Tibial artery (tissue), 4 donors: ENCODE data around the gene CSE1L.

Experiments used
- DNase-seq, 2 donors: peaks; one replicate each; pipeline ENCODE4 v3.0.0-alpha.2; 2019
- H3K27ac ChIP-seq, 2 donors: fragments of 200-600 bp; sonication (generic) in 1 of 2; 1 replicate in 1 of 2; 2 replicates in 1 of 2; pipeline ENCODE4 v1.5.1; 2018 to 2019; ENCODE audit warnings: mild to moderate bottlenecking in 1 of 2
- H3K27me3 ChIP-seq, 2 donors: fragments of 200-600 bp; sonication (generic) in 1 of 2; one replicate each; pipeline versions ENCODE4 v1.5.1 to v1.6.0; 2016 to 2019
- H3K36me3 ChIP-seq, 3 donors: fragments of 200-600 bp; sonication (generic) in 2 of 3; one replicate each; pipeline ENCODE4 v1.5.1; 2016 to 2019; ENCODE audit warnings: mild to moderate bottlenecking in 2 of 3
- H3K4me1 ChIP-seq, 4 donors: fragments of 200-600 bp; sonication (generic) in 2 of 4; 1 replicate in 3 of 4; 2 replicates in 1 of 4; pipeline ENCODE4 v1.5.1; 2016 to 2019
- H3K4me3 ChIP-seq, 2 donors: fragments of 200-600 bp; sonication (generic) in 1 of 2; 1 replicate in 1 of 2; 2 replicates in 1 of 2; pipeline ENCODE4 v1.5.1; 2018 to 2019; ENCODE audit warnings: mild to moderate bottlenecking in 2 of 2
- H3K9me3 ChIP-seq, 3 donors: fragments of 200-600 bp; sonication (generic) in 1 of 3; one replicate each; pipeline ENCODE4 v1.5.1; 2016 to 2019
- CTCF ChIP-seq, 2 experiments: fragments of 200-600 bp in 1 of 2; fragments of 450-650 bp in 1 of 2; IDR thresholded peaks; one replicate each; pipeline ENCODE4 v1.5.1; 2017 to 2019; ENCODE audit warnings: antibody characterized with exemption in 2 of 2, mild to moderate bottlenecking in 1 of 2, moderate library complexity in 1 of 2
- intact Hi-C: fragments of 100-400 bp; cut with DNase I; formaldehyde crosslinking; loops from one replicate; pipeline ENCODE4 v1.15.0; 2023; ENCODE audit warnings: low total_unique reads

The CSE1L gene

GRCh38 chr20:49032455-49032854 lies 13.7 kb upstream of the CSE1L start:
- DNase-seq = no peak
- H3K9me3 ChIP-seq = no peaks in the 10 kb centered on the region
- TF ChIP-seq CTCF (IDR thresholded peaks at IDR 0.05) = no peak
- H3K4me1 ChIP-seq = no peaks in the 10 kb centered on the region
- H3K4me3 ChIP-seq = no peak overlapping the region
- intact Hi-C loops = no loop called here
- no peaks in the 10 kb centered on the region for H3K27me3 ChIP-seq
- no peak overlapping the region for H3K27ac ChIP-seq
- peaks cover 56 to 80% (median 70%) of the 10 kb centered on the region in 3 donors for H3K36me3 ChIP-seq

- H3K27ac ChIP-seq = no peak overlapping the region
- H3K27me3 ChIP-seq = no peaks in the 10 kb centered on the region
- TF ChIP-seq CTCF (IDR thresholded peaks at IDR 0.05) = no peak
- H3K9me3 ChIP-seq = no peaks in the 10 kb centered on the region
- no peaks in the 10 kb centered on the region for H3K4me1 ChIP-seq
- no peak for DNase-seq
- intact Hi-C loops = no loop called here
- no peak overlapping the region for H3K4me3 ChIP-seq
- H3K36me3 ChIP-seq = peaks cover 40 to 63% (median 52%) of the 10 kb centered on the region in 3 donors
These were observed 11.9 kb upstream of the CSE1L start for GRCh38 chr20:49034070-49034732.

- no peak for TF ChIP-seq CTCF (IDR thresholded peaks at IDR 0.05)
- Histone ChIP-seq H3K27me3 (no peaks in the 10 kb centered on the region), H3K9me3 (no peaks in the 10 kb centered on the region), H3K4me1 (no peaks in the 10 kb centered on the region), H3K36me3 (peaks cover 13 to 27% (median 25%) of the 10 kb centered on the region in 3 donors), H3K27ac (no peak overlapping the region), H3K4me3 (no peak overlapping the region)
- intact Hi-C loops = no loop called here
- no peak for DNase-seq
These were observed 8.1 kb upstream of the CSE1L start for GRCh38 chr20:49037962-49038387.

- Histone ChIP-seq H3K9me3 (no peaks in the 10 kb centered on the region), H3K4me1 (no peaks in the 10 kb centered on the region), H3K27me3 (no peaks in the 10 kb centered on the region), H3K36me3 (peaks cover 0 to 8% (median 7%) of the 10 kb centered on the region in 3 donors), H3K4me3 (no peak overlapping the region), H3K27ac (no peak overlapping the region)
- intact Hi-C loops = no loop called here
- no peak for TF ChIP-seq CTCF (IDR thresholded peaks at IDR 0.05)
- DNase-seq = no peak
These were observed 6.3 kb upstream of the CSE1L start for GRCh38 chr20:49039854-49040253.

- Histone ChIP-seq H3K4me1 (peaks cover 0 to 17% (median 9%) of the 10 kb centered on the region in 4 donors), H3K4me3 (no peak overlapping the region), H3K9me3 (no peaks in the 10 kb centered on the region), H3K27me3 (no peaks in the 10 kb centered on the region), H3K27ac (no peak overlapping the region), H3K36me3 (no peaks in the 10 kb centered on the region)
- TF ChIP-seq CTCF (IDR thresholded peaks at IDR 0.05) = no peak
- intact Hi-C loops = no loop called here
- DNase-seq = no peak
These were observed 3.1 kb upstream of the CSE1L start for GRCh38 chr20:49043000-49043399.
